ENCODE results near the gene GNA12.

- TF ChIP-seq CTCF (IDR thresholded peaks at IDR 0.05), result no peak
- peak in 1 of 2 donors; percentile 28 for TF ChIP-seq POLR2A (IDR thresholded peaks at IDR 0.05)
Measured at GRCh38 chr7:2844153-2845033, at the start of gene GNA12.
